EH (cell line): ENCODE measurements around the gene ISYNA1.
"Not testable (repeated sequence)": the region's sequence is repeated elsewhere in the genome, so short reads cannot be mapped to it uniquely, and the experiment has no call there.

ENCODE experiments used
- DNase-seq: peaks from one replicate; pipeline ENCODE4 v3.0.0-alpha.2; 2015; ENCODE audit warnings: low read depth

ISYNA1 gene

DNA sequence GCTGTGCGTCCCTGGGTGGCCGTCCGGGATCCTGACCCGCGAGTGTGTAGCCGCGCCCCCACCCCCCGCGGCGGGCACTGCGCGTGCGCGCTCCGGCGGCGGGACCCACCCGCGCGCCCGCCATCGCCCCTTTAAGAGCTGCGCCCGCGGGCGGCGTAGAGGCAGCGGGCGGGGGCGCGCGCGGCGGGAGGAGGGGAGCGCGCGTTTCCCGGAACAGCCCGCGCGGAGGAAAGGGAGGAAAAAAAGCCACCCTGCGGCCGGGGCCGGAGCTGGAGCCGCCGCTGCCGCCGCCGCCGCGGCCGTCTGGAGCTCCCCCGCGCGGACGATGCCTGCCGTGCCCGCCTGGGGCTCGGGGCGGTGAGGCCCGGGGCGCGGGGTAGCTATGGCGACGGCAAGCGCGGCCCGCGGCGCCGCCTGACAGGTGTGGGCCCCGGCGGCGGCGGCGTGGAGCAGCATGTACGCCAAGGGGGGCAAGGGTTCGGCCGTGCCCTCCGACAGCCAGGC lies 18.7 kb downstream of the ISYNA1 start, which contains the start of gene SSBP4:
Gene SSBP4 (plus strand): TSS at position 204 of the 504 bp plus-strand sequence. CDS start 251 bp downstream, at position 455.
- DNase-seq, result peak; percentile 82

- DNase-seq, result no peak
These were observed 19.3 kb downstream of the ISYNA1 start for GRCh38 chr19:18418483-18419194.

- no peak for DNase-seq
These were observed 19.9 kb downstream of the ISYNA1 start for GRCh38 chr19:18418029-18418482.

GRCh38 chr19:18417250-18418028 lies 20.5 kb downstream of the ISYNA1 start:
- peak; percentile 91 for DNase-seq

- peak; percentile 92 for DNase-seq
These were observed 21.1 kb downstream of the ISYNA1 start for GRCh38 chr19:18416778-18417249.

DNA sequence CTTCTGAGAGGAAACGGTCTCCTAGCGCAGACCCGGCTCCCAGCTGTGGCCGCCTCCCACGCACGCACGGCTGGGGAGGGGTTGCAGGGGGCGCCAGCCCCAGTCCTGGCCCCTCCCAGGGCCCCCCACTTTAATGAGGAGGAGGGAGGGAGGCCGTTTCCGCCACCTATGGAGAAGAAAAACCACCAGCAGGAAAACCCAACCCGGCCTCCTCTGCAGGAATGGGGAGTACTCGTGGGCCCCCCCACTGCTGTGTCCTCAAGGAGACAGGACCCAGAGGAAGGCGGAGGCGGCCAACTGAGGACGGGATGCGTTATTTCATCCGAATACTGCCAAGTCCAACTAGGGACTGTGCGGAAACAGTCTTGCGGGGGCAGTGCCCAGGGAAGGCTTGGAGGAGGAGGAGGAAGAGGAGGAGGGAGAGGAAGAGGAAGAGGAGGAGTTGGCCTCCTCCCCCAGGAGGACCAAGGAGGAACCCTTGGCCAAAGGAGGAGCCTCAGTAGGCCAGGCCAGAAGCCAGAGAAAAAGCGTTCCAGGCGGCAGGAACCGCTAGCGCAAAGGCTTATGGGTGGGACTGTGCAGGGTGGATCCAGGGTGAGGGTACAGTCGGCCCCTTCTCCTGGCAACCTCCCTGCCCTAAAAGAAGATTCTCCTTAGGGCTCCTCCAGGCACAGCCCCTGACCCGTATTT lies 22.6 kb downstream of the ISYNA1 start:
- DNase-seq, result peak; percentile 85

DNA sequence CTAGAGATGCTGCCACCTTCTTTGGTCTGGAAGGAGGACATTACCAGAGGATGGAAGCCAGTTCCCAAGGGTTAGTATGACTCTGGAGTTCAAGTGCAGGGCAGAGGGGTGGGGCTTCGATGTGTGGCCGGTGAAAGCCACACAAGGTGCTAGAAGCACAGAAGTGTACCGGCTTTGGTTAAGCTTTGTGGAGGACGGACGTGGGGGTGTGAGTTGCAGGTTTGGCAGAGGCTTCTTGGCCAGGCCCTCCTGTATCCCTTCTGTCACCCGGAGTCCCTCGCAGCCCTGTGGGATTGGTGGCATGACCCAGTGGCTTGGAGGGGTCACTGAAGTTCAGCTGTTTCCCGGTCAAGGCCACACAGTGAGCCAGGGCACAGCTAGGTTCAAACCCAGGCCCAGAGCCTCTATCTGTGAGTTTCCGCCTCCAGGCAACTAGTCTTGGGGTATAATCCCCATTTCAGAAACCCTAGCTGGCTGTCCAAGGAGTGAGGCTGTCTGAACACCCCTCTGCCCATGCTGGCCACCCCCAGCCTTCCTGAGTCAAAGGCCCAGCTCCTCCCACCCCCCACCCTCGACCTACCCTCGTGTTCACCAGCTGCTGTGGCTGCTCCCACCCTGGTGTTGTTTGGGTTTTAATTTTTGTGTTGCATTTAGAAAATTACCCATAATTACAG lies 23.3 kb downstream of the ISYNA1 start:
- DNase-seq, result peak; percentile 56

- no peak for DNase-seq
These were observed 25.2 kb downstream of the ISYNA1 start for GRCh38 chr19:18412610-18413239.

DNA sequence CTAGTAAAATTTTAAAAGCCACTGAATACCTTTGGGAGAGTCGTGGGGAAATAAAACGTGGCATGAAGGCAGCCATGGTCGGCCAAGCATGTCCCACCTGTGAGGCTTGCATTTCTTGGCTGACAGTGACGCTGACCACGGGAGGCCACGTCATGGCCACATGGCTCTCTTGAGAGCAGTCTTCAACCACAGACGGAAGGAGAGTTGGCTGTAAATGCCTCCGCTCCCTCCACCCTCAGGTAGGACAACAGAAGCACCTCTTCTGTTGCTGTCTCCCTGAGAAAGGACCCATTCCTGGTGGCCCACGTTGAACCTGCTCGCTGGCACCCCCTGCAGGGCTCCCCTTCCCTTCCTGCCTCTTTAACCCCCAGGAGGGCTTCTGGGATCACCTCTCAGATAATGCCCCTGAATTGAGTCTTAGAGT lies 29.9 kb downstream of the ISYNA1 start:
- no peak for DNase-seq

- no peak for DNase-seq
These were observed 31.2 kb downstream of the ISYNA1 start for GRCh38 chr19:18406749-18407148.

DNA sequence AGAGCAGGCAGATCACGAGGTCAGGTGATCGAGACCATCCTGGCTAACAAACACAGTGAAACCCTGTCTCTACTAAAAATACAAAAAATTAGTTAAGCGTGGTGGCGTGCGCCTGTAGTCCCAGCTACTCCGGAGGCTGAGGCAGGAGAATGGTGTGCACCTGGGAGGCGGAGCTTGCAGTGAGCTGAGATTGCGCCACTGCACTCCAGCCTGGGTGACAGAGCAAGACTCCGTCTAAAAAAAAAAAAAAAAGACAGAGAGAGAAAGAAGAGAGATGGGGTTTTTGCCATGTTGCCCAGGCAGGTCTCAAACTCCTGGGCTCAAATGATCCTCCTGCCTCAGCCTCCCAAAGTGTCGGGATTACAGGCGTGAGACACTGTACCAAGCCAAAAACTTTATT lies 32.2 kb downstream of the ISYNA1 start:
- not testable (repeated sequence) for DNase-seq

DNA sequence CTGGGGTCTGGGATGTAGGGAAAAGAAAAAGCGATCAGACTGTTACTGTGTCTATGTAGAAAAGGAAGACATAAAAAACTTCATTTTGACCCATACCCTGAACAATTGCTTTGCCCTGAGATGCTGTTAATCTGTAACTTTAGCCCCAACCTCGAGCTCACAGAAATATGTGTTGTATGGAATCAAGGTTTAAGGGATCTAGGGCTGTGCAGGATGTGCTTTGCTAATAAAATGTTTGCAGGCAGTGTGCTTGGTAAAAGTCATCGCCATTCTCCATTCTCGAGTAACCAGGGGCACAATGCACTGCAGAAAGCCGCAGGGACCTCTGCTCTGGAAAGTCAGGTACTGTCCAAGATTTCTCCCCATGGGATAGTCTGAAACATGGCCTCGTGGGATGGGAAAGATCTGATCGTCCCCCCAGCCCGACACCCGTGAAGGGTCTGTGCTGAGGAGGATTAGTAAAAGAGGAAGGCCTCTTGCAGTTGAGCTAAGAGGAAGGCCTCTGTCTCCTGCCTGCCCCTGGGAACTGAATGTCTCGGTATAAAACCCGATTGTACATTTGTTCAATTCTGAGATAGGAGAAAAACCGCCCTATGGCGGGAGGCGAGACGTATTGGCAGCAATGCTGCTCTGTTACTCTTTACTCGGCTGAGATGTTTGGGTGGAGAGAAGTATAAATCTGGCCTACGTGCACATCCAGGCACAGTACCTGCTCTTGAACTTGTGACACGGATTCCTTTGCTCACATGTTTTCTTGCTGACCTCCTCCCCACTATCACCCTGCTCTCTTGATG lies 35.3 kb downstream of the ISYNA1 start:
- not testable (repeated sequence) for DNase-seq

- peak; percentile 80 for DNase-seq
These were observed 36.3 kb downstream of the ISYNA1 start for GRCh38 chr19:18401580-18402112.

- peak; percentile 84 for DNase-seq
These were observed 38.9 kb downstream of the ISYNA1 start for GRCh38 chr19:18399008-18399407.

GRCh38 chr19:18397242-18398202 lies 40.4 kb downstream of the ISYNA1 start, which contains the start of gene LRRC25:
LRRC25 (minus strand) TSS chr19:18397622; CDS start chr19:18396963, 659 bp downstream.
- no peak for DNase-seq

DNA sequence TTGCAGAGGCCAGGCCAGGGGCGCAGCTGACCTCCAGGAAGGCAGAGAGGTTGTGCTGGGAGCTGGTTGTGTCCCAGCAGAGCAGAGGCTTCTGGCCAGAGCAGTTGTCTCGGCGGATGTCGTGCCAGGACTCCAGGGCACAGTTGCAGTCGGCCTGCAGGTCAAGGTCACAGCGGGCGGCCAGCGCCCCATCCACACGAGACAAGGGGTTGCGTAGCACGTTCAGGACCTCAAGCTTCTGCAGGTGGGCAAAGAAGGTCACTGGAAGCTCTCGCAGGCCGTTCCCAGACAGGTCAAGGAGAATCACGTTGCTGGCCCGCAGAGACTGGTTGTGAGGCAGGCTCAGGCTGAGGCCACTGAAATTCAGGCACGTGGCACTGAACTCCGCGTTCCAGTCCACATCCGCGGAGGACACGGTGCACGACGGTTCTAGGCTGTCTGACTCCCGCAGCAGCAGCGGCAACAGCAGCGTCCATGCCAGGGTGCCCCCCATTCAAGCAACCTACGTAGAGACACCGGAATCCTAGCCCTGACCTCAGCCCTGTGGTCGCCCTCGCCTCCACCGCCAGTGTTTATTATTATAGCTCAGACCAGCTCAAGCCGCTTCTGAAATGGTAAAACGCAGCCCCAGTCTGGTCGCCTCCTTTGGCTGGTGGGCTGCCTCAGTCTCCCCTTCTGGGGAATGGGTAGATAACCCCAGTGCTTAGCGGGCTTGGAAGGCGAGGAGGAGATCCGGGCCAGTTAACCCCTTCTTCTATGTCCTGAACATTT lies 41.3 kb downstream of the ISYNA1 start:
- DNase-seq, result no peak

DNA sequence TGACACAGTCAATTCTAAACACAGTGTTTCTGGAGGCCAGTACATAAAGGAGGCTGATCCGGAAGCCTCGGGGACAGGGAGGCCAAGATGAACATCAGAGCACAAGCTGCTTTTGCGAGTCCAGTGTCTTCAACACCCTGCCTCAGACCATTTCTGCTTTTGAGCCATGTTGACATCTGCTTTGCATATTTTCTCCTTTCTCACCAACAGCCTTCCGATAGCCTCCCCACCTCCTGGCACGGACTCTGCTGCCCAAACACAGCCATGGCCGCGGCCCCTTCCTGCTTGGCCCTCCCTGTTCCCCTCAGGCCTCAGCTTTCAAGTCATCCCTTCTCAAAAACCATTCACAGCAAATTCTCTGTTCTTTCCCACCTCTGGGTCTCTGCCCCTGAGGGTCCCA lies 44.1 kb downstream of the ISYNA1 start:
- DNase-seq, result no peak

DNA sequence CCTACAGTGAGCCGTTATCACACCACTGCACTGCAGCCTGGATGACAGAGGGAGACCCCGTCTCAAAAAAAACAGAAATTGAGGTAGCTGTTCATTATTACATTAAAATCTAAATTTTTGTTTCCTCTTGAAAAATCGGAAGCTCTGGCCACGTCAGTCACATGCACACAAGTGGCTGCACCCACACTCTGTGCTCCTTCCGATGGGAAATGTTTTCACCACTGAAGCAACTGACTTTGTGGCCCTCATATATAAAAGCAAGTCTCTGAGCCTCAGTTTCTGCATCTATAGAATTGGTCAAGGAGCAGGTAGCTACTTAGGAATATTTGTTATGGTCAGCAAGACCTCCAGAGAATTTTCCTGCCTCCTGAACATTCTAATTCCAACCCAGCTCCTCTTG lies 45.0 kb downstream of the ISYNA1 start:
- DNase-seq, result no peak
